SK-N-SH (cell line): ENCODE measurements around the gene RELN. TPM values are rescaled to one million over a fixed set of nuclear protein-coding genes. Genes with fewer than 3 reads are reported as not detected.
A peak's percentile ranks its signal among the peaks of the same experiment; 100 is the strongest.

ENCODE experiments used
- CTCF ChIA-PET: fragments of 300-600, 350-600 bp; formaldehyde crosslinking; extraction: SDS; loops from one replicate; lab custom pipeline; 2021; lab: Yijun Ruan, JAX
- POLR2A ChIA-PET: fragments of 350-600 bp; sonication (Branson Sonifier 250); formaldehyde crosslinking; extraction: SDS; loops from one replicate; lab custom pipeline; 2020; ENCODE audit warnings: antibody characterized with exemption, inconsistent platforms; lab: Yijun Ruan, JAX
- DNase-seq: peaks from one replicate; pipeline ENCODE4 v3.0.0; 2012
- H2AFZ ChIP-seq: fragments of 200-600 bp; sonication (generic); 2 replicates; pipeline ENCODE4 v1.8.1; 2016; ENCODE audit warnings: antibody characterized with exemption, mild to moderate bottlenecking, low read depth
- H3F3A ChIP-seq: fragments of 200-600 bp; sonication (generic); replicated peaks from 2 replicates; pipeline ENCODE3; 2016; ENCODE audit warnings: antibody characterized with exemption, mild to moderate bottlenecking; ENCODE audit not compliant: insufficient read depth
- H3K27ac ChIP-seq, 2 experiments: fragments of 200-500 bp in 1 of 2; fragments of 200-600 bp in 1 of 2; sonication (Bioruptor generic) in 1 of 2; sonication (generic), shearing (Covaris generic) in 1 of 2; 2 replicates each; pipeline versions ENCODE4 v1.5.1 to v1.6.1; 2014 to 2016; ENCODE audit warnings: low read depth in 2 of 2, inconsistent platforms in 1 of 2, low read length in 1 of 2, mild to moderate bottlenecking in 1 of 2, mixed read lengths in 1 of 2
- H3K27me3 ChIP-seq: fragments of 200-600 bp; sonication (generic), shearing (Covaris generic); 2 replicates; pipeline ENCODE4 v1.6.1; 2016; ENCODE audit warnings: mixed run types; ENCODE audit not compliant: insufficient read depth
- H3K36me3 ChIP-seq, 2 experiments: fragments of 200-500 bp in 1 of 2; fragments of 200-600 bp in 1 of 2; sonication (Bioruptor generic) in 1 of 2; sonication (generic) in 1 of 2; replicated peaks in 1 of 2; 2 replicates each; pipeline versions ENCODE3 to v1.5.1; 2014 to 2016; ENCODE audit warnings: low read length in 1 of 2, mild to moderate bottlenecking in 1 of 2; ENCODE audit not compliant: insufficient read depth in 2 of 2, control insufficient read depth in 1 of 2
- H3K4me1 ChIP-seq, 2 experiments: fragments of 200-500 bp in 1 of 2; fragments of 200-600 bp in 1 of 2; sonication (Bioruptor generic) in 1 of 2; sonication (generic), shearing (Covaris generic) in 1 of 2; 2 replicates each; pipeline versions ENCODE4 v1.5.1 to v1.6.1; 2014 to 2016; ENCODE audit warnings: low read depth in 1 of 2, low read length in 1 of 2, mixed run types in 1 of 2; ENCODE audit not compliant: insufficient read depth in 2 of 2, control insufficient read depth in 1 of 2
- H3K4me2 ChIP-seq: fragments of 200-600 bp; sonication (generic), shearing (Covaris generic); 2 replicates; pipeline ENCODE4 v1.6.1; 2017; ENCODE audit warnings: mixed run types
- H3K4me3 ChIP-seq, 2 experiments: fragments of 200-500 bp in 1 of 2; fragments of 200-600 bp in 1 of 2; sonication (Bioruptor generic) in 1 of 2; sonication (generic), shearing (Covaris generic) in 1 of 2; 2 replicates each; pipeline versions ENCODE4 v1.5.1 to v1.8.1; 2014 to 2016; ENCODE audit warnings: low read depth in 2 of 2, inconsistent platforms in 1 of 2, low read length in 1 of 2, mild to moderate bottlenecking in 1 of 2, mixed read lengths in 1 of 2, moderate library complexity in 1 of 2
- H3K79me2 ChIP-seq: fragments of 200-600 bp; sonication (generic); 2 replicates; pipeline ENCODE4 v1.8.1; 2017; ENCODE audit warnings: mild to moderate bottlenecking; ENCODE audit not compliant: insufficient read depth
- H3K9ac ChIP-seq: fragments of 200-600 bp; sonication (generic); 2 replicates; pipeline ENCODE4 v1.6.1; 2017; ENCODE audit warnings: mixed run types
- H3K9me2 ChIP-seq: fragments of 200-600 bp; sonication (generic); 2 replicates; pipeline ENCODE4 v1.6.1; 2017; ENCODE audit warnings: mixed run types
- H3K9me3 ChIP-seq: fragments of 200-600 bp; sonication (generic); 2 replicates; pipeline ENCODE4 v1.6.1; 2017; ENCODE audit warnings: mixed run types, mild to moderate bottlenecking, moderate library complexity
- H4K20me1 ChIP-seq: fragments of 200-600 bp; sonication (generic); 2 replicates; pipeline ENCODE4 v1.6.1; 2017; ENCODE audit warnings: mild to moderate bottlenecking, mixed run types; ENCODE audit not compliant: insufficient read depth
- FOXJ3 ChIP-seq: sonication (generic); formaldehyde crosslinking; IDR thresholded peaks from 2 replicates; pipeline ENCODE4 v1.5.1; 2020; ENCODE audit warnings: mild to moderate bottlenecking, missing genetic modification reagents
- FOXM1 ChIP-seq: IDR thresholded peaks from 2 replicates; pipeline ENCODE4 v1.4.0; 2012; ENCODE audit warnings: low read depth, mild to moderate bottlenecking
- GABPA ChIP-seq: IDR thresholded peaks from 2 replicates; pipeline ENCODE4 v1.4.0; 2012; ENCODE audit warnings: low read depth, mild to moderate bottlenecking
- GATA2 ChIP-seq: sonication (generic); formaldehyde crosslinking; IDR thresholded peaks from 2 replicates; pipeline ENCODE4 v1.5.0; 2020; ENCODE audit warnings: mild to moderate bottlenecking, missing genetic modification reagents
- MEF2A ChIP-seq: IDR thresholded peaks from 2 replicates; pipeline ENCODE4 v1.4.0; 2012; ENCODE audit warnings: low read depth, borderline replicate concordance
- MXI1 ChIP-seq: IDR thresholded peaks from 2 replicates; pipeline ENCODE4 v1.6.1; 2012; ENCODE audit warnings: mild to moderate bottlenecking, low read depth, low read length, improper control_type of control experiment
- NFIC ChIP-seq: IDR thresholded peaks from 2 replicates; pipeline ENCODE4 v1.4.0; 2012; ENCODE audit warnings: borderline replicate concordance
- POLR2AphosphoS5 ChIP-seq: IDR thresholded peaks from 2 replicates; pipeline ENCODE4 v1.6.1; 2012; ENCODE audit warnings: low read depth, low read length
- RCOR1 ChIP-seq: fragments of 150-350 bp; IDR thresholded peaks from 2 replicates; pipeline ENCODE4 v1.6.1; 2017; ENCODE audit warnings: antibody characterized with exemption, low read length
- RFX5 ChIP-seq: IDR thresholded peaks from 2 replicates; pipeline ENCODE4 v1.6.1; 2012; ENCODE audit warnings: mild to moderate bottlenecking, improper control_type of control experiment, low read length
- SMC3 ChIP-seq: IDR thresholded peaks from 2 replicates; pipeline ENCODE4 v1.6.1; 2012; ENCODE audit warnings: low read depth, low read length, improper control_type of control experiment
- YY1 ChIP-seq: IDR thresholded peaks from 2 replicates; pipeline ENCODE4 v1.4.0; 2012; ENCODE audit warnings: low read depth, mild to moderate bottlenecking
- whole genome bisulfite sequencing: methylation state at CpG from one replicate; pipeline ENCODE4 v1.1.6; 2017; ENCODE audit warnings: low lambda C conversion rate; 5-methylcytosine and 5-hydroxymethylcytosine counted together
- polyA plus RNA-seq, 3 experiments: library from polyadenylated mRNA; depleted of rRNA; stranded (reverse); fragments of >200 nt; gene quantifications; 2 replicates each; pipeline ENCODE4 v1.2.3, GENCODE V29; 2012
- TF ChIP-seq, protein P1 (sequence below): IDR thresholded peaks from 2 replicates; pipeline ENCODE4 v1.4.0; 2012; ENCODE audit warnings: low read depth
- TF ChIP-seq, protein P2 (sequence below): IDR thresholded peaks from 2 replicates; pipeline ENCODE4 v1.6.1; 2012; ENCODE audit warnings: mild to moderate bottlenecking, low read depth, low read length, moderate library complexity
- TF ChIP-seq, protein P3 (sequence below): fragments of 150-350 bp; IDR thresholded peaks from 2 replicates; pipeline ENCODE4 v1.6.1; 2017; ENCODE audit warnings: antibody characterized with exemption, low read length, low read depth, borderline replicate concordance
- TF ChIP-seq, protein P4 (sequence below): IDR thresholded peaks from 2 replicates; pipeline ENCODE4 v1.4.0; 2012; ENCODE audit warnings: low read depth, borderline replicate concordance

The RELN gene
- polyA plus RNA-seq, 1 of the 3 experiments (the other 2 are of a cell fraction): 0.02 TPM

DNA sequence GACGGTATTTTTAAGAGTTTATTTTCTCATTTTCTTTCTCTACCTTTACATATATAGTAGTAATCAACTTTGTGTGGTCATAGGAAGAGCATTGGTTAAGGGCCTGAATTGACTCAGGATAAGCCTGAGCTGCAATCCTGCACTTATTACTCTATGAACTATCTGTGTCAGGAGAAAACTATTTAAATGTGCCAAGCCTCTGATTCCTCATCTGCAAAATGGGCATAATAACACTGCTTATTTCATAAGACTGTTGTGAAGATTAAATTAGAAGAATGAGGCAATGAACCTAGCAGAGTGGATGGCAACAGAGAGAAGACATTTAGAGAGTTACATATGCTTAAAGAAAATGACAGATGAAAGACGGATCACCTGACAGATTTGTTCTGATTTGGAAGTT, 175.5 kb downstream of the RELN start:
- Histone ChIP-seq H3K4me2 (no peak overlapping the region), H4K20me1 (no peaks in the 10 kb centered on the region)
- 43% methylated on average over 2 of the region's 2 CpGs for WGBS

DNA sequence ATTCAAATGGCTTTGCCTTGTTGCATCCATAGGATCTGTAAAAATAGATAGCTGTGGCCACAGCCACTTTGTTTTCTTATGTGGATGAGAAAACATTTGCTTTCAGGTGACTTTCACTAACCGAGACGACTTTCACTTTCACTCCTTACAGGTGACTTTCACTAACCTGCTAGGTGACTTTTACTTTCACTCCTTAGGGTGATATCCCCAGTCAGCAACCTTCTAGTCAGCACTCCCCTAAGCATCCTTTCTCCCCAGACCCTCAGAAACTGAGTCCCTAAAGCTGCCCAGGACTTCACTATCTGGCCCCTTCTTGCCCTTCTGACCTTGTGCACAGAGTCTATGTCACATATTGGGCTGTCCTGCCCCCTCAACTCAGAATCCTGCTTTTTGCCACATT, 177.5 kb downstream of the RELN start:
- POLR2A ChIA-PET: interaction anchor here (0.5 kb wide), 1 partner anchor 187 kb away, joined by 3 read pairs; no protein-coding TSS in a partner anchor
- 65% methylated on average over 2 of the region's 2 CpGs for WGBS
- Histone ChIP-seq H4K20me1 (no peaks in the 10 kb centered on the region), H3K27me3 (no peaks in the 10 kb centered on the region), H3K9me2 (no peaks in the 10 kb centered on the region), H3K79me2 (no peaks in the 10 kb centered on the region), H3K27ac (peak overlapping the region in 1 of 2 experiments; percentile 36; a peak in 1 of 4 replicates), H3K4me3 (no peak overlapping the region), H3F3A (no peaks in the 10 kb centered on the region), H3K36me3 (no peaks in the 10 kb centered on the region), H2AFZ (no peak overlapping the region)
- CTCF ChIA-PET: interaction anchor here (0.6 to 1.4 kb wide), 2 partner anchors 9 to 28 kb away, joined by 3 read pairs; no protein-coding TSS in a partner anchor
- TF ChIP-seq MEF2A (no peak), FOXJ3 (CRISPR knock-in tag) (no peak), GATA2 (CRISPR knock-in tag) (no peak), YY1 (no peak), MXI1 (no peak), RFX5 (no peak), FOXM1 (no peak), RCOR1 (no peak)
- TF ChIP-seq, protein P1, sequence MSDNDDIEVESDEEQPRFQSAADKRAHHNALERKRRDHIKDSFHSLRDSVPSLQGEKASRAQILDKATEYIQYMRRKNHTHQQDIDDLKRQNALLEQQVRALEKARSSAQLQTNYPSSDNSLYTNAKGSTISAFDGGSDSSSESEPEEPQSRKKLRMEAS: no peak
- TF ChIP-seq, protein P2, sequence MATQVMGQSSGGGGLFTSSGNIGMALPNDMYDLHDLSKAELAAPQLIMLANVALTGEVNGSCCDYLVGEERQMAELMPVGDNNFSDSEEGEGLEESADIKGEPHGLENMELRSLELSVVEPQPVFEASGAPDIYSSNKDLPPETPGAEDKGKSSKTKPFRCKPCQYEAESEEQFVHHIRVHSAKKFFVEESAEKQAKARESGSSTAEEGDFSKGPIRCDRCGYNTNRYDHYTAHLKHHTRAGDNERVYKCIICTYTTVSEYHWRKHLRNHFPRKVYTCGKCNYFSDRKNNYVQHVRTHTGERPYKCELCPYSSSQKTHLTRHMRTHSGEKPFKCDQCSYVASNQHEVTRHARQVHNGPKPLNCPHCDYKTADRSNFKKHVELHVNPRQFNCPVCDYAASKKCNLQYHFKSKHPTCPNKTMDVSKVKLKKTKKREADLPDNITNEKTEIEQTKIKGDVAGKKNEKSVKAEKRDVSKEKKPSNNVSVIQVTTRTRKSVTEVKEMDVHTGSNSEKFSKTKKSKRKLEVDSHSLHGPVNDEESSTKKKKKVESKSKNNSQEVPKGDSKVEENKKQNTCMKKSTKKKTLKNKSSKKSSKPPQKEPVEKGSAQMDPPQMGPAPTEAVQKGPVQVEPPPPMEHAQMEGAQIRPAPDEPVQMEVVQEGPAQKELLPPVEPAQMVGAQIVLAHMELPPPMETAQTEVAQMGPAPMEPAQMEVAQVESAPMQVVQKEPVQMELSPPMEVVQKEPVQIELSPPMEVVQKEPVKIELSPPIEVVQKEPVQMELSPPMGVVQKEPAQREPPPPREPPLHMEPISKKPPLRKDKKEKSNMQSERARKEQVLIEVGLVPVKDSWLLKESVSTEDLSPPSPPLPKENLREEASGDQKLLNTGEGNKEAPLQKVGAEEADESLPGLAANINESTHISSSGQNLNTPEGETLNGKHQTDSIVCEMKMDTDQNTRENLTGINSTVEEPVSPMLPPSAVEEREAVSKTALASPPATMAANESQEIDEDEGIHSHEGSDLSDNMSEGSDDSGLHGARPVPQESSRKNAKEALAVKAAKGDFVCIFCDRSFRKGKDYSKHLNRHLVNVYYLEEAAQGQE: no peak
- TF ChIP-seq, protein P3, sequence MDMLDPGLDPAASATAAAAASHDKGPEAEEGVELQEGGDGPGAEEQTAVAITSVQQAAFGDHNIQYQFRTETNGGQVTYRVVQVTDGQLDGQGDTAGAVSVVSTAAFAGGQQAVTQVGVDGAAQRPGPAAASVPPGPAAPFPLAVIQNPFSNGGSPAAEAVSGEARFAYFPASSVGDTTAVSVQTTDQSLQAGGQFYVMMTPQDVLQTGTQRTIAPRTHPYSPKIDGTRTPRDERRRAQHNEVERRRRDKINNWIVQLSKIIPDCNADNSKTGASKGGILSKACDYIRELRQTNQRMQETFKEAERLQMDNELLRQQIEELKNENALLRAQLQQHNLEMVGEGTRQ: no peak
- TF ChIP-seq, all 33 proteins: peak for 0
- Histone ChIP-seq H3K4me1 (peaks cover 0 to 29% of the 10 kb centered on the region in 2 experiments; a peak in 2 of 4 replicates), H3K4me2 (no peak overlapping the region), H3K9me3 (no peaks in the 10 kb centered on the region), H3K9ac (no peak overlapping the region)
- no peak for DNase-seq

More for the DNA sequence above, 175.5 kb downstream of the RELN start:
- Histone ChIP-seq H3K27me3 (no peaks in the 10 kb centered on the region), H3K4me3 (no peak overlapping the region), H3K27ac (no peak overlapping the region), H3K79me2 (no peaks in the 10 kb centered on the region), H3K9ac (no peak overlapping the region), H3K9me3 (no peaks in the 10 kb centered on the region), H2AFZ (no peak overlapping the region), H3K4me1 (peaks cover 0 to 29% of the 10 kb centered on the region in 2 experiments; a peak in 2 of 4 replicates), H3F3A (no peaks in the 10 kb centered on the region), H3K36me3 (no peaks in the 10 kb centered on the region), H3K9me2 (no peaks in the 10 kb centered on the region)
- TF ChIP-seq, protein P4, sequence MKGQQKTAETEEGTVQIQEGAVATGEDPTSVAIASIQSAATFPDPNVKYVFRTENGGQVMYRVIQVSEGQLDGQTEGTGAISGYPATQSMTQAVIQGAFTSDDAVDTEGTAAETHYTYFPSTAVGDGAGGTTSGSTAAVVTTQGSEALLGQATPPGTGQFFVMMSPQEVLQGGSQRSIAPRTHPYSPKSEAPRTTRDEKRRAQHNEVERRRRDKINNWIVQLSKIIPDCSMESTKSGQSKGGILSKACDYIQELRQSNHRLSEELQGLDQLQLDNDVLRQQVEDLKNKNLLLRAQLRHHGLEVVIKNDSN: no peak
- no peak for TF ChIP-seq GABPA
- TF ChIP-seq RCOR1: no peak
- TF ChIP-seq SMC3: no peak
- TF ChIP-seq NFIC: no peak
- no peak for TF ChIP-seq GATA2 (CRISPR knock-in tag)
- no peak for TF ChIP-seq POLR2AphosphoS5
- no peak for DNase-seq
- ChIA-PET POLR2A (no interaction called here), CTCF (no interaction called here)
